HEK293 (cell line): Measurements from ENCODE around the gene MSI2.

Experiments used
- ATF2 ChIP-seq: fragments of 450-650 bp; formaldehyde crosslinking; IDR thresholded peaks from 2 replicates; pipeline ENCODE4 v1.5.1; 2016; ENCODE audit warnings: missing biosample characterization, missing genetic modification characterization, low read depth
- GLIS1 ChIP-seq: fragments of 450-650 bp; formaldehyde crosslinking; IDR thresholded peaks from 2 replicates; pipeline ENCODE4 v1.5.1; 2016; ENCODE audit warnings: missing biosample characterization, missing genetic modification characterization
- KLF17 ChIP-seq: fragments of 450-650 bp; formaldehyde crosslinking; IDR thresholded peaks from 2 replicates; pipeline ENCODE4 v1.5.1; 2016; ENCODE audit warnings: missing biosample characterization, missing genetic modification characterization
- KLF8 ChIP-seq: fragments of 450-650 bp; formaldehyde crosslinking; IDR thresholded peaks from 2 replicates; pipeline ENCODE4 v1.5.1; 2016; ENCODE audit warnings: missing biosample characterization, missing genetic modification characterization
- MYNN ChIP-seq: fragments of 450-650 bp; formaldehyde crosslinking; IDR thresholded peaks from 2 replicates; pipeline ENCODE4 v1.5.1; 2016; ENCODE audit warnings: missing biosample characterization, missing genetic modification characterization, borderline replicate concordance
- PRDM10 ChIP-seq: fragments of 450-650 bp; formaldehyde crosslinking; IDR thresholded peaks from 2 replicates; pipeline ENCODE4 v1.5.1; 2016; ENCODE audit warnings: missing biosample characterization, missing genetic modification characterization
- RBAK ChIP-seq: fragments of 450-650 bp; formaldehyde crosslinking; IDR thresholded peaks from 2 replicates; pipeline ENCODE4 v1.5.1; 2016; ENCODE audit warnings: missing biosample characterization, missing genetic modification characterization
- SCRT2 ChIP-seq: fragments of 450-650 bp; formaldehyde crosslinking; IDR thresholded peaks from 2 replicates; pipeline ENCODE4 v1.5.1; 2016; ENCODE audit warnings: missing biosample characterization, missing genetic modification characterization
- SETDB1 ChIP-seq: IDR thresholded peaks from one replicate; pipeline ENCODE4 v1.6.1; 2017; ENCODE audit warnings: mild to moderate bottlenecking, low read length, moderate library complexity, mixed read lengths; ENCODE audit not compliant: insufficient read length
- SP2 ChIP-seq: fragments of 450-650 bp; formaldehyde crosslinking; IDR thresholded peaks from 2 replicates; pipeline ENCODE4 v1.5.1; 2016; ENCODE audit warnings: missing biosample characterization, missing genetic modification characterization
- SP3 ChIP-seq: fragments of 450-650 bp; formaldehyde crosslinking; IDR thresholded peaks from 2 replicates; pipeline ENCODE4 v1.5.1; 2016; ENCODE audit warnings: missing biosample characterization, missing genetic modification characterization
- SP7 ChIP-seq: fragments of 450-650 bp; formaldehyde crosslinking; IDR thresholded peaks from 2 replicates; pipeline ENCODE4 v1.5.1; 2016; ENCODE audit warnings: missing biosample characterization, missing genetic modification characterization
- ZBTB1 ChIP-seq: fragments of 450-650 bp; formaldehyde crosslinking; IDR thresholded peaks from 2 replicates; pipeline ENCODE4 v1.5.1; 2016; ENCODE audit warnings: missing biosample characterization, missing genetic modification characterization
- ZBTB17 ChIP-seq: fragments of 450-650 bp; formaldehyde crosslinking; IDR thresholded peaks from 2 replicates; pipeline ENCODE4 v1.5.1; 2016; ENCODE audit warnings: missing biosample characterization, missing genetic modification characterization
- ZBTB8A ChIP-seq: fragments of 450-650 bp; formaldehyde crosslinking; IDR thresholded peaks from 2 replicates; pipeline ENCODE4 v1.5.1; 2016; ENCODE audit warnings: missing biosample characterization, missing genetic modification characterization
- ZEB2 ChIP-seq: fragments of 450-650 bp; formaldehyde crosslinking; IDR thresholded peaks from 2 replicates; pipeline ENCODE4 v1.5.1; 2016; ENCODE audit warnings: missing biosample characterization, missing genetic modification characterization
- ZFP69B ChIP-seq: fragments of 450-650 bp; formaldehyde crosslinking; IDR thresholded peaks from 2 replicates; pipeline ENCODE4 v1.5.1; 2016; ENCODE audit warnings: missing biosample characterization, missing genetic modification characterization
- ZNF140 ChIP-seq: fragments of 450-650 bp; formaldehyde crosslinking; IDR thresholded peaks from 2 replicates; pipeline ENCODE4 v1.5.1; 2016; ENCODE audit warnings: missing biosample characterization, missing genetic modification characterization
- ZNF24 ChIP-seq: fragments of 450-650 bp; formaldehyde crosslinking; IDR thresholded peaks from 2 replicates; pipeline ENCODE4 v1.5.1; 2016; ENCODE audit warnings: missing biosample characterization, missing genetic modification characterization
- ZNF248 ChIP-seq: fragments of 450-650 bp; formaldehyde crosslinking; IDR thresholded peaks from 2 replicates; pipeline ENCODE4 v1.5.1; 2017; ENCODE audit warnings: missing biosample characterization, missing genetic modification characterization
- ZNF266 ChIP-seq: fragments of 450-650 bp; formaldehyde crosslinking; IDR thresholded peaks from 2 replicates; pipeline ENCODE4 v1.5.1; 2016; ENCODE audit warnings: missing biosample characterization, missing genetic modification characterization, low read depth
- ZNF311 ChIP-seq: fragments of 450-650 bp; formaldehyde crosslinking; IDR thresholded peaks from 2 replicates; pipeline ENCODE4 v1.5.1; 2017; ENCODE audit warnings: missing biosample characterization, missing genetic modification characterization, borderline replicate concordance
- ZNF391 ChIP-seq: fragments of 450-650 bp; formaldehyde crosslinking; IDR thresholded peaks from 2 replicates; pipeline ENCODE4 v1.5.1; 2016; ENCODE audit warnings: low read depth, missing biosample characterization, missing genetic modification characterization, borderline replicate concordance
- ZNF530 ChIP-seq: fragments of 450-650 bp; formaldehyde crosslinking; IDR thresholded peaks from 2 replicates; pipeline ENCODE4 v1.5.1; 2016; ENCODE audit warnings: low read depth, missing biosample characterization, missing genetic modification characterization
- ZNF544 ChIP-seq: fragments of 450-650 bp; formaldehyde crosslinking; IDR thresholded peaks from 2 replicates; pipeline ENCODE4 v1.5.0; 2017; ENCODE audit warnings: missing biosample characterization, missing genetic modification characterization
- ZNF600 ChIP-seq: fragments of 450-650 bp; formaldehyde crosslinking; IDR thresholded peaks from 2 replicates; pipeline ENCODE4 v1.5.1; 2016; ENCODE audit warnings: missing biosample characterization, missing genetic modification characterization
- ZNF629 ChIP-seq: fragments of 450-650 bp; formaldehyde crosslinking; IDR thresholded peaks from 2 replicates; pipeline ENCODE4 v1.5.1; 2017; ENCODE audit warnings: missing biosample characterization, missing genetic modification characterization
- ZNF654 ChIP-seq: fragments of 450-650 bp; formaldehyde crosslinking; IDR thresholded peaks from 2 replicates; pipeline ENCODE4 v1.5.1; 2016; ENCODE audit warnings: low read depth, missing biosample characterization, missing genetic modification characterization
- ZNF660 ChIP-seq: fragments of 450-650 bp; IDR thresholded peaks from 2 replicates; pipeline ENCODE4 v1.5.1; 2018; ENCODE audit warnings: missing biosample characterization, mild to moderate bottlenecking, missing genetic modification characterization
- ZNF701 ChIP-seq: fragments of 450-650 bp; formaldehyde crosslinking; IDR thresholded peaks from 2 replicates; pipeline ENCODE4 v1.5.1; 2016; ENCODE audit warnings: missing biosample characterization, missing genetic modification characterization
- ZNF837 ChIP-seq: fragments of 450-650 bp; formaldehyde crosslinking; IDR thresholded peaks from 2 replicates; pipeline ENCODE4 v1.5.1; 2016; ENCODE audit warnings: missing biosample characterization, missing genetic modification characterization
- ZNF843 ChIP-seq: fragments of 450-650 bp; formaldehyde crosslinking; IDR thresholded peaks from 2 replicates; pipeline ENCODE4 v1.5.1; 2016; ENCODE audit warnings: missing biosample characterization, missing genetic modification characterization
- ZSCAN30 ChIP-seq: fragments of 450-650 bp; IDR thresholded peaks from 2 replicates; pipeline ENCODE4 v1.5.1; 2018; ENCODE audit warnings: missing biosample characterization, mild to moderate bottlenecking, missing genetic modification characterization, moderate library complexity
- ZSCAN4 ChIP-seq: fragments of 450-650 bp; formaldehyde crosslinking; IDR thresholded peaks from 2 replicates; pipeline ENCODE4 v1.5.1; 2017; ENCODE audit warnings: missing biosample characterization, missing genetic modification characterization

The MSI2 gene

GRCh38 chr17:57671667-57672632 is 415.6 kb downstream of the MSI2 start (continued):
- TF ChIP-seq ZNF843 (tag by site-specific recombination) (no peak), ZSCAN30 (tag by site-specific recombination) (peak; percentile 74), SP2 (tag by site-specific recombination) (no peak), ZBTB8A (tag by site-specific recombination) (peak; percentile 74), PRDM10 (tag by site-specific recombination) (0 out of 2 replicates have a peak, but pooled peaks have one; percentile 10), ATF2 (tag by site-specific recombination) (no peak), ZNF660 (tag by site-specific recombination) (peak; percentile 76; the same call in 1 of the 2 replicates), ZNF140 (tag by site-specific recombination) (no peak), KLF8 (tag by site-specific recombination) (0 out of 2 replicates have a peak, but pooled peaks have one; percentile 20), ZNF266 (tag by site-specific recombination) (no peak), MYNN (tag by site-specific recombination) (no peak), ZSCAN4 (tag by site-specific recombination) (no peak), ZEB2 (tag by site-specific recombination) (peak; percentile 49; the same call in 1 of the 2 replicates), ZNF600 (tag by site-specific recombination) (no peak), ZFP69B (tag by site-specific recombination) (peak; percentile 46; the same call in 1 of the 2 replicates), SP7 (tag by site-specific recombination) (peak; percentile 43; the same call in 1 of the 2 replicates), ZNF248 (tag by site-specific recombination) (no peak), ZBTB17 (tag by site-specific recombination) (peak; percentile 60), GLIS1 (tag by site-specific recombination) (peak; percentile 49; the same call in 1 of the 2 replicates), ZNF530 (no peak), SP3 (tag by site-specific recombination) (peak; percentile 47; the same call in 1 of the 2 replicates), SETDB1 (no peak), ZBTB1 (tag by site-specific recombination) (no peak), ZNF629 (0 out of 2 replicates have a peak, but pooled peaks have one; percentile 11), ZNF544 (tag by site-specific recombination) (no peak), ZNF654 (tag by site-specific recombination) (peak; percentile 89), ZNF24 (no peak), ZNF391 (tag by site-specific recombination) (no peak), SCRT2 (no peak), ZNF837 (no peak), ZNF701 (tag by site-specific recombination) (no peak), RBAK (tag by site-specific recombination) (no peak), ZNF311 (tag by site-specific recombination) (no peak), KLF17 (tag by site-specific recombination) (0 out of 2 replicates have a peak, but pooled peaks have one; percentile 43)
